Mucosa of descending colon (tissue), 3 donors: ENCODE data around the gene FRMD6. TPM values are rescaled to one million over a fixed set of nuclear protein-coding genes. Genes with fewer than 3 reads are reported as not detected.

Source experiments
- ATAC-seq: fragments of 200-7000 bp; cut with Tn5 transposase; one replicate; pipeline ENCODE4 v1.9.1; 2020; ENCODE audit warnings: mild to moderate bottlenecking, moderate library complexity
- DNase-seq, 3 donors: peaks; one replicate each; pipeline ENCODE4 v3.0.0-alpha.2; 2020
- H3K36me3 ChIP-seq: fragments of 200-600 bp; one replicate; pipeline ENCODE4 v1.8.0; 2021; ENCODE audit warnings: low read depth, mild to moderate bottlenecking
- H3K4me1 ChIP-seq: fragments of 200-600 bp; one replicate; pipeline ENCODE4 v1.8.0; 2021; ENCODE audit warnings: low read depth, mild to moderate bottlenecking
- H3K4me3 ChIP-seq: fragments of 200-600 bp; one replicate; pipeline ENCODE4 v1.8.0; 2021; ENCODE audit warnings: mild to moderate bottlenecking
- H3K9me3 ChIP-seq: fragments of 200-600 bp; one replicate; pipeline ENCODE4 v1.8.0; 2021; ENCODE audit warnings: mild to moderate bottlenecking
- intact Hi-C, 2 donors: fragments of 100-400 bp; cut with DNase I in 1 of 2; cut with micrococcal nuclease in 1 of 2; formaldehyde crosslinking; loops; one replicate each; pipeline versions ENCODE4 v1.11.0 to v1.11.1; 2022; cut with DNase I, micrococcal nuclease
- total RNA-seq, 3 donors: library from RNA; stranded (reverse); fragmentation: NEBNext Ultra II Directional in 2 of 3; extraction: Animal tissue kit (Norgen Biotek cat#: 25700) in 2 of 3; gene quantifications; one replicate each; pipeline versions ENCODE4 v1.2.1 to v1.2.4, GENCODE V29; 2021 to 2023
- TF ChIP-seq, protein P1 (sequence below): fragments of 200-600 bp; IDR thresholded peaks from one replicate; pipeline ENCODE4 v1.8.0; 2022; ENCODE audit warnings: antibody characterized with exemption, mild to moderate bottlenecking
- donor health status: DM: no; HTN: no; CAD: no; lungs with moderate emphysema.
- donor health status: DM: no; HTN: no; CAD: no.
- donor health status: DM: no; HTN: yes; CAD: no.

FRMD6 gene
- total RNA-seq, 3 donors from 2014 or later: 4.2 to 39.1 (median 8.5) TPM

- Histone ChIP-seq H3K4me3 (no peak overlapping the region), H3K4me1 (no peaks in the 10 kb centered on the region), H3K36me3 (no peaks in the 10 kb centered on the region), H3K9me3 (no peaks in the 10 kb centered on the region)
- TF ChIP-seq, protein P1, sequence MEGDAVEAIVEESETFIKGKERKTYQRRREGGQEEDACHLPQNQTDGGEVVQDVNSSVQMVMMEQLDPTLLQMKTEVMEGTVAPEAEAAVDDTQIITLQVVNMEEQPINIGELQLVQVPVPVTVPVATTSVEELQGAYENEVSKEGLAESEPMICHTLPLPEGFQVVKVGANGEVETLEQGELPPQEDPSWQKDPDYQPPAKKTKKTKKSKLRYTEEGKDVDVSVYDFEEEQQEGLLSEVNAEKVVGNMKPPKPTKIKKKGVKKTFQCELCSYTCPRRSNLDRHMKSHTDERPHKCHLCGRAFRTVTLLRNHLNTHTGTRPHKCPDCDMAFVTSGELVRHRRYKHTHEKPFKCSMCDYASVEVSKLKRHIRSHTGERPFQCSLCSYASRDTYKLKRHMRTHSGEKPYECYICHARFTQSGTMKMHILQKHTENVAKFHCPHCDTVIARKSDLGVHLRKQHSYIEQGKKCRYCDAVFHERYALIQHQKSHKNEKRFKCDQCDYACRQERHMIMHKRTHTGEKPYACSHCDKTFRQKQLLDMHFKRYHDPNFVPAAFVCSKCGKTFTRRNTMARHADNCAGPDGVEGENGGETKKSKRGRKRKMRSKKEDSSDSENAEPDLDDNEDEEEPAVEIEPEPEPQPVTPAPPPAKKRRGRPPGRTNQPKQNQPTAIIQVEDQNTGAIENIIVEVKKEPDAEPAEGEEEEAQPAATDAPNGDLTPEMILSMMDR: no peak
- ATAC-seq (no peak), DNase-seq (peak in 1 of 3 donors; percentile 44)
- intact Hi-C loops: no loop called here
Observed at GRCh38 chr14:51607711-51608110, 44.0 kb upstream of the FRMD6 start.

DNA sequence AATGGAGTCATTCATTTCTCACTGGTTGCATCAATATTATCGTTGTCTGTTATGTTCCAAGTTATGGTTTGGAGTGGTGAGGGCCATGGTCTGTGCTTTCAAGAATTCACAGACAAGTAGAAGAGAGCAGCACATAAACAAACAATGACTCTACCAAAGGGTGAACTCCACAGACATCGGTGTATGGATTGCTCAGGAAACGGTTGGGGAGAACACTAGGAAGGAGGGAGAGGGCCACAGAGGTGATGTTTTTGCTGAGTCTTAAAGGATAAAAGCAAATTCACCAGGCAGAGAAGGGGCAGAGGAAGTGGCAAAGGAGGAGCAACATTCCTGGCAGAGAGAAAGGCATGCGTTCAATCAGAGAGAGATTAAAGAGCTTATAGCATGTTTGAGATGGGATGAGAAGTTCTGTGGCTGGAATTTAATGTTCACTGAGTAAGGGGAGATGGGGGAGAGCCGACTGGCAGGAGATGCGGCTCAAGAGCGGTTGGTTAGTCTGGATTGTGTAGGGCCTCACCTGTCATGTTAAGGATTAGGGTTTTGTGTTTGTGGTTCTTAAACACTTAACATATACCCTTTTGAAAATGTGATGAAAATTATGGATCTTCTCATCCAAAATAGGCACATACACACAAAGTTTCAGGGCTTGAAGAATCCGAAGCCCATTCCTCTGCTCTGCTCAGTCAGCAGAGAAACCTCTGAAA, 42.3 kb upstream of the FRMD6 start:
- TF ChIP-seq, protein P1: no peak
- no peak for ATAC-seq
- intact Hi-C loops: no loop called here
- Histone ChIP-seq H3K4me3 (no peak overlapping the region), H3K4me1 (no peaks in the 10 kb centered on the region), H3K36me3 (no peaks in the 10 kb centered on the region), H3K9me3 (no peaks in the 10 kb centered on the region)
- no peak for DNase-seq

DNA sequence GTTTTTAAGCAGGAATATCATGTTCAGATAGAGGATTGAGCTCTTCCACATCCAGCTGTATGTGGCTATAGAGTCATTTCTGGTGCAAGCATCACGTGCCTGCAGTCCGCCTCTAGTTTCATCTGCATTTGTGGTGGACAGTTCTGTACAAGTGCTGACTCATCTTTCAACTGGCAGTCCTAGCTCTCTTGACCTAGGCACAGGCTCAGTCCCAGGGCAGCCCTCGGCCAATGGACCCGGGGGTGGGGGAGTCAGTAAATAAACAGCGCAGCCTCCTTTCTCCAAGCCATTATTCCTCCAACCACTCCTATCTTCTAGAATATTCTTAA, 41.8 kb upstream of the FRMD6 start:
- ATAC-seq (no peak), DNase-seq (no peak)
- intact Hi-C loops: no loop called here
- Histone ChIP-seq H3K4me1 (no peaks in the 10 kb centered on the region), H3K36me3 (no peaks in the 10 kb centered on the region), H3K9me3 (no peaks in the 10 kb centered on the region), H3K4me3 (no peak overlapping the region)
- TF ChIP-seq, protein P1: no peak

- H3K4me1 ChIP-seq: no peaks in the 10 kb centered on the region
- intact Hi-C loops: no loop called here
- H3K4me3 ChIP-seq: no peak overlapping the region
- TF ChIP-seq, protein P1: no peak
- H3K36me3 ChIP-seq: no peaks in the 10 kb centered on the region
- ATAC-seq (no peak), DNase-seq (no peak)
- H3K9me3 ChIP-seq: no peaks in the 10 kb centered on the region
Observed at GRCh38 chr14:51610771-51611170, 40.9 kb upstream of the FRMD6 start.

DNA sequence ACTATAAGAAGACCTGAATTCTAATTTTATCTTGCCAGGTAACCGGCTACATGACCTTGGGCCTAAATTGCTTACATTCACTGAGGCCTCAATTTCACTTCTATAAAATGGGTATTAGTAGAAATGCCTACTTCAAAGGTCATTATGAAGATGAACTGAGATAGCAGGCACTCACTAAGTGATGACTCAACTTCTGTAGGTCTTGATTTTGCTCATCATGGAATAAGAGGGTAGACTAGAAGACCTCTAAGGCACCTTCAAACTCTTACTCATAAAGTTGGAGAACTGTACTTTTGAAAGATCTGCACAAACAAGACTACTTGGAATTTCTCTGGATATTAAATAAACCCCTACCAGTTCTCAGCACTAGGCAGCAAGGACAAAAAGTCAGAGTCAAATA, 39.3 kb upstream of the FRMD6 start:
- no peaks in the 10 kb centered on the region for H3K4me1 ChIP-seq
- H3K36me3 ChIP-seq: no peaks in the 10 kb centered on the region
- TF ChIP-seq, protein P1: no peak
- no peak overlapping the region for H3K4me3 ChIP-seq
- intact Hi-C loops: no loop called here
- no peak for DNase-seq
- ATAC-seq: no peak
- no peaks in the 10 kb centered on the region for H3K9me3 ChIP-seq

GRCh38 chr14:51613416-51613815, 38.3 kb upstream of the FRMD6 start:
- H3K9me3 ChIP-seq: no peaks in the 10 kb centered on the region
- H3K36me3 ChIP-seq: no peaks in the 10 kb centered on the region
- TF ChIP-seq, protein P1: no peak
- intact Hi-C loops: no loop called here
- DNase-seq (no peak), ATAC-seq (no peak)
- H3K4me3 ChIP-seq: no peak overlapping the region
- H3K4me1 ChIP-seq: no peaks in the 10 kb centered on the region
